B cell (primary cell): Measurements from ENCODE around the gene HBG2.

Source experiments
- EZH2 ChIP-seq: IDR thresholded peaks from 2 replicates; pipeline ENCODE4 v1.6.1; 2012; ENCODE audit warnings: borderline replicate concordance, low read depth, mild to moderate bottlenecking, moderate library complexity, low read length; ENCODE audit not compliant: insufficient read depth, poor library complexity, severe bottlenecking
- TF ChIP-seq, protein P1 (sequence below): fragments of 200-600 bp; IDR thresholded peaks from one replicate; pipeline ENCODE4 v1.8.0; 2022; ENCODE audit warnings: antibody characterized with exemption, mild to moderate bottlenecking

DNA sequence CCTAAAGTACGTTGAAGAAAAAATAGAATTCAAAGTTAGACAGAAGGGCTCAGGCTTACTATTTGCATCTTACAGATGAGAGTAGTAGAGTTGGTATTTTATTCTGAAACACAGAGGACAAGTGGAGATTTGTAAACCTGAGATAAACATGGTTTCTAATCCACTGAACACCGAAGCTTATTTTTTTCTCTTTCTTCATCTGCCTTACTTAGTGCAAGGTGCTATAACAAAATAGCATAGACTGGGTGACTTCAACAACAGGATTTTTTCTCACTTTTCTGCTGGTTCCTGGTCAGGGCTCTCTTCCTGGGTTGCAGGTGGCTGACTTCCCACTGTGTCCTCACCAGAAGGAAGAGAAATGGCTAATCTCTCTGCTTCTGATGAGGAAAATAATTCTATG is 2.8 kb downstream of the HBG2 start:
- TF ChIP-seq, protein P1, sequence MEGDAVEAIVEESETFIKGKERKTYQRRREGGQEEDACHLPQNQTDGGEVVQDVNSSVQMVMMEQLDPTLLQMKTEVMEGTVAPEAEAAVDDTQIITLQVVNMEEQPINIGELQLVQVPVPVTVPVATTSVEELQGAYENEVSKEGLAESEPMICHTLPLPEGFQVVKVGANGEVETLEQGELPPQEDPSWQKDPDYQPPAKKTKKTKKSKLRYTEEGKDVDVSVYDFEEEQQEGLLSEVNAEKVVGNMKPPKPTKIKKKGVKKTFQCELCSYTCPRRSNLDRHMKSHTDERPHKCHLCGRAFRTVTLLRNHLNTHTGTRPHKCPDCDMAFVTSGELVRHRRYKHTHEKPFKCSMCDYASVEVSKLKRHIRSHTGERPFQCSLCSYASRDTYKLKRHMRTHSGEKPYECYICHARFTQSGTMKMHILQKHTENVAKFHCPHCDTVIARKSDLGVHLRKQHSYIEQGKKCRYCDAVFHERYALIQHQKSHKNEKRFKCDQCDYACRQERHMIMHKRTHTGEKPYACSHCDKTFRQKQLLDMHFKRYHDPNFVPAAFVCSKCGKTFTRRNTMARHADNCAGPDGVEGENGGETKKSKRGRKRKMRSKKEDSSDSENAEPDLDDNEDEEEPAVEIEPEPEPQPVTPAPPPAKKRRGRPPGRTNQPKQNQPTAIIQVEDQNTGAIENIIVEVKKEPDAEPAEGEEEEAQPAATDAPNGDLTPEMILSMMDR = no peak
- TF ChIP-seq EZH2 = no peak
